GM19372 (cell line): ENCODE measurements around the gene KAT2B.

Experiments used
- ATAC-seq: cut with Tn5 transposase; IDR thresholded peaks from one replicate; pipeline ENCODE4 v1.9.1; 2021; ENCODE audit warnings: mild to moderate bottlenecking, low read depth, moderate library complexity; ENCODE audit not compliant: unreplicated experiment

Gene KAT2B

GRCh38 chr3:20062996-20063395 is 22.8 kb downstream of the KAT2B start:
- ATAC-seq, result no peak

GRCh38 chr3:20064387-20064786 is 24.1 kb downstream of the KAT2B start:
- ATAC-seq, result no peak

GRCh38 chr3:20064796-20065564 is 24.7 kb downstream of the KAT2B start:
- no peak for ATAC-seq

- ATAC-seq, result no peak
Observed at GRCh38 chr3:20066079-20066478, 25.8 kb downstream of the KAT2B start.

DNA sequence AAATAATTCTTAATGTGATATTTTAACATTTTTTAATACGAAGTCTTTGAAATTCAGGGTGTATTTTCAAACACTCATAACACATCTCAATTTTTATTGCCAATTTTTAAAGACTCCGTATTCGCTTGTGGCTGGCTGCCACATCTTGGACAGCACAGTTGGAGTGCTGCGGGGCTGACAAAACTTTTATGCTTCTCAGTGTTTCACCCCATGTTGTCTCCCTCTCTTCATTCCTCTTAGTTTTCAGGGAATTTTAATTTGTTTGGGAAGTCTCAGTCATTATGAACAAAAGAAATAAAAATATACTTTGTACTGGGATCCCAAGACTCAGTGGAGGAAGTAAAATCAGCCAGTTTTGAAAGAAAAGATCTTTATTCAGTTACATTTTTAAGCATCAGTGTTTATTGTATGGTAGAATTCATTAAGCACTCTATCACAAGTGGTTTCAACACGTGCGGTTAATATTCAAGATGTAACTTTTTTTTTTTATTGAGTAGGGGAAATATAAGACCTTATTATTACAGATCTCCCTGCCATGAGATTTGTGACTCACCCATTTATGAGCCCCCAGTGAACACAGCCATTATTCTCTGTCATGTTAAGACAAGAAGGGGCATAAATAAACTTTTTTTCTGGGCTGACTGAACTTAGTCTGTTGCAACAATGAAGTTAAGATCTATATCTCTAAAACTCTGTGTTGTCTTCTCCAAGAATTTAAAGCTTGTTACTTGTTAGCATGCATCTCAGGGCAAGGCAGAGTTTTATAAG is 26.8 kb downstream of the KAT2B start:
- ATAC-seq, result no peak

GRCh38 chr3:20068512-20069177 is 28.4 kb downstream of the KAT2B start:
- ATAC-seq, result no peak

DNA sequence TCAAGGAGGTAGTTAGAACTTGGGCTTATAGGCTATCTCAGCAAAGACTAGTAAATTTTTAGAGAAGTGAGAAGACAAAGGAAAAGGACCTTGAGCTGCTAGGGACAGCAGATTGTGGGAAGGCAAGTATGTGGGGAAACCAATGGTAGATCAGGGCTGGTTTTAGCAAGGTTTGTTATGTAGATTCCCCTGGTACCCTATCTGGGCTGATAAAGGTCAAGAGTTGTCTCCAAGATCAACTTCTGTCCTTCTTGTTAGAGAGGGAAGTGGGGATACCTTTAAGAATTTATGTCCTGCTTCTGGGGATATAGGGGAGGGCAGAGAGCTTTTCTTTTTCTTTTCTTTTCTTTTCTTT is 28.9 kb downstream of the KAT2B start:
- ATAC-seq, result no peak

DNA sequence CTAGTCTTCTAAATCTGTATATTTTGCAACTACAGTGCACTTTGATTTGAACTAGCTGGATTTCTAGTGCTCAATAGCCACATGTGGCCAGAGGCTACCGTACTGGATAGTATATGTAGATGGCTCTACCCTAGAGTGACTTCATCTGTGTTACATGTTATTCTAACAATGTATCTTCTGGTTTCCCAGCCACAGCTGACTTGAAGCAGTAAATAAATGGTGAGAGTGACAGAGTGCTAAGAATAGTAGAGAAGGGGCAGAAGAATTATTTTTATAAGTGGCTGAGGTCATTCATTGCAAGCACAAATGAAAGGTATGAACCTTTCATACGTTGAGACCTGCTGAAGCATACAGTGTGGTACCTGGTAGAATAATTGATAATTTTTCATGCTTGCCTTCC is 30.9 kb downstream of the KAT2B start:
- no peak for ATAC-seq

- ATAC-seq, result no peak
Observed at GRCh38 chr3:20072422-20072821, 32.2 kb downstream of the KAT2B start.

DNA sequence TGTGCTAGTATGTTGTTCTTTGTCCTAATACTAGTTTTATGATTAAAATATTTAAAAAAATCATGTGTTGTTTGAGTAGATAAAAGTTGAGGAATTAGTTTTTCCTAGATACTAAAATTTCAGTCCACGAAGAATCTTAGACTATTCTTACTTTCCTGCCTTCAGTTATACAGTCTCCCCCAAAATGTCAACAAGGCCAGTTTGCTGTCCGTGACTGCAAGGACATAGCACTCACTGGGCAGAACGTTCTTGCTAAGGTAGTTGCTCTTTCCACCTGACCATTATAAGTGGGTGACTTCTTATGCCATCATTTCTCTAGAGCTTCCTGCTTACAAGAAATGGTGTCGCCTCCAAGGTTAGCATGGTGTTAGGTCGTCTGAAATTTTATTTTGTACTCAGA is 32.8 kb downstream of the KAT2B start:
- ATAC-seq, result no peak

DNA sequence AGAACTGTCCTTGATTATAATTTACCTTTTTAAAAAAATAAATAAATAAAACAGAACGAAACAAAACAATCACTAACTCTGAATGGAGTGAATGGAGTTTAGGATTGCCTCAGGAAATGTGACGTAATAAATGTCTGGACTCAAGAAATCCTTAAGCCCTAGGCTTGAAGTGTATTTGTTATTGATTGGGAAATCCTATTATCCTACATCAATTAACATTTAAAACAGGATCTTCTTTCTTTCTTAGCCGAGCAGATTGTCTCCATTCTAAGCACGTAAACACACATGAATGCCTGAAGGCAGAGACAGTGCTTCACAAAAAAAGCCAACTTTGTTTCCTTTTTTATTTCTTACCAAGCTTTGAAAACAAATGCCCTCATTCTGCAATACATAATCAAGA is 33.4 kb downstream of the KAT2B start:
- ATAC-seq, result no peak

DNA sequence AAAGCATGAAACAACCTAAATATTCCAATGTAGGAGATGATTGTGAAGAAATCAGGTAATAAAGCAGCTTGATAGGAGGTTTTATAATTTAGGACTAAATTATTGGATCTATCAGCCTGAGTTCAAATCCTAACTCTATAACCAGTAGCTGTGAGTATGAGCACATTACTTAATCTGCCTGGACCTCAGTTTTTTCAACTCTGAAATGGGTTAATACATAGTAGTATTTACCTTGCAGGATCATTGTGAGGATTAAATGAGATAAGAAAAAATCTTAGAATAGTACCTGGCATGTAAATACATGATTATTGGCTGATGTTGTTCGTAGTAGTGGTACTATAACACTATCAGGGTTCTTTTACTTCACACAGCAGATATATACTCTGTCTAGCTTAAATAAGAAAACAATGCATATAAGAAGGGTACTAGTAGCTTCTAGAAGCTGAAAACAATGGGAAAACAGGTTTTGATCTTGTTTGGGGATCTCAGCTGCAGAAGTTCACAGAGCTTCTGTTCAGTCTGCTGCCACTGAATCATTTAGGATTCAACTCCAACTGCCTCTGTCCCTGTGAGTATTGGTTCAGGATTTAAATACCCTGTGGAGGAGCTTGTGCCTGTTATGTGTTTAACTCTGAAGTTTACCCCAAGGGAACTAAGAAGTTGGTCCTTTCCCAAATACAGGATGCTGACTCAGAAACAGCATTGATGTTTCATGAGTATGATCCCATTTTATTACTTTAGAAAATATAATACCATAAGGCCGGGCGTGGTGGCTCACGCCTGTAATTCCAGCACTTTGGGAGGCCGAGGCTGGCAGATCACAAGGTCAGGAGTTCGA is 34.2 kb downstream of the KAT2B start:
- ATAC-seq, result no peak

GRCh38 chr3:20075197-20075596 is 35.0 kb downstream of the KAT2B start:
- ATAC-seq, result no peak

DNA sequence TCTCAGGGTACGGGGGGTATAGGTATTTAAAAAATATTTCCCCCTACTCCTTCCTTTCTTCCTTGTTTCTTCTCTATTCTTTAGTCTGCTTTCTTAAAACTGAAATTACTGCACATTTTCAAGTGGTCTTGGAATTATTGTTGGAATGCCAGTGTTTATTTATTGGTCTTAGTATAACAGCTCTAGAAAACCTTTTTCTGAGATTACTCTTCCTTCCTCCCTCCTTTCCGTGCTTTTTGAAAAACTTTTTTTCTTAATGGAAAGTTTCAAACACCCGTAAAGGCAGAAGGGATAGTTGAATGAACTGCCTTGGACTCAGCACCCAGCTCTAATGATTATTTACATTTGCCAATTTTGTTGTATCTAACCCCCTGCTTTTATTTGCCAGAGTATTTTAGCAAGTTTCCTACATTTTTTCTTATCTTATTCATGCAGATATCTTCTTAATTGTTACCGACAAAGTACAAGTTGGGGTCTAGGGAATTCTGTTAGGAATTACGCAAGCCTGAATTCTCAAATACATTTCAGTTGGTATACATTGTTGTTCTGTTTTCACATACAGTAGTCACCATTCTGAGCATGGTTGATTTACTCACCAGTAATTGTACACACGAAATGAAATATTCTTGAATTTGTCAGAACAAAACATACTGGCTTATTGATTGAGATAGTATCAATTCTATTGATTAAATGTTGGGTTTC is 36.2 kb downstream of the KAT2B start:
- ATAC-seq, result no peak

- no peak for ATAC-seq
Observed at GRCh38 chr3:20077068-20077467, 36.8 kb downstream of the KAT2B start.

DNA sequence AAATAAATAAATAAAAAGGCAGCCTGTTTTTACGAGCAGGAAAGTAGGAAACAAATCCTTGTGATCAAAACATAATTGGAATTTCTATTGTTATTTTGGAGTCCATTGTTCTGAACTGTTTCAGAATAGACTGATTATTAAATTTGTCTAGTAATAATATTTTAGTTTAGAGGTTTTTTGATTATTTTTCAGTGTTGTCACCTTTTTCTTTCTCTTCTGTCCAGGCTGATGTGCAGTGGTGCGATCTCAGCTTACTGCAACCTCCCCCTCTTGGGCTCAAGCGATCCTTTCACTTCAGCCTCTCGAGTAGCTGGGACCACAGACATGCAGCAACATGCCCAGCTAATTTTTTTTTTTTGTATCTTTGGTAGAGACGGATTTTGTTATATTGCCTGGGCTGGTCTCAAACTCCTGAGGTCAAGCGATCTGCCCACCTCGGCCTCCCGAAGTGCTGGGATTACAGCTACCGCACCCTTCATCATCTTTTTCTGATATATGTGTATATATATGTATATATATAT is 38.0 kb downstream of the KAT2B start:
- ATAC-seq, result no peak

GRCh38 chr3:20079621-20080020 is 39.4 kb downstream of the KAT2B start:
- no peak for ATAC-seq

DNA sequence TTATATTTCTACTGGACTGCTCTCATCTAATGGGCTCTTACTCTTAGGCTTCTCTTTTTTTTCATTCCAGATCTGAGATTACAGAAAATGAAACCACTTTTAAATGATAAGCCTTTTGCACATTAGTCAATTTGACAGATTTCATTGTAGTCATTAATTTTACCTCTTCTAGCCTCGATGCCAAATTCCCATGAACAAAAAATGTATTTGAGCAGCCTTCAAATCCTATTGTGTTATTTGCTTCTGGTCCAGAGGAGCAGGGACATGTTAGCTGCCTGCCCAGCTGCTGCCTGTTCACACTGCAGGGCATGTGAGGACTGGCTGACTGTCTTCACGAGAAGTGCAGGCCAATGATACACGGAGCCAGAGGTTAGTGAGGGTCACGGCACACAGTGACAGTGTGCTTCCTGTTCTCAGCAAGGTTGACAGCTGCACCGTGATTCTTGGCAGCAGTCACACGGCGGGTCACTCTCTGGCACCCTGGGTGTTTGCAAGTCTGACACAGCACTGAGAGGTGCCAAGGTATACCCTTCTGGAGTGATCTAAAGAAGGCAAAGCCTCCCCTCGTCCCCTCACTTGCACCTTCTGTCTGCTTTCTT is 40.8 kb downstream of the KAT2B start:
- peak; percentile 99 for ATAC-seq

- no peak for ATAC-seq
Observed at GRCh38 chr3:20083253-20083652, 43.0 kb downstream of the KAT2B start.
